HEK293 (cell line): ENCODE results near the gene PPP1R3E.

ENCODE experiments used
- BCL11B ChIP-seq: fragments of 450-650 bp; formaldehyde crosslinking; IDR thresholded peaks from 2 replicates; pipeline ENCODE4 v1.5.1; 2016; ENCODE audit warnings: low read depth, missing biosample characterization, missing genetic modification characterization
- GLIS1 ChIP-seq: fragments of 450-650 bp; formaldehyde crosslinking; IDR thresholded peaks from 2 replicates; pipeline ENCODE4 v1.5.1; 2016; ENCODE audit warnings: missing biosample characterization, missing genetic modification characterization
- GLIS2 ChIP-seq: fragments of 450-650 bp; formaldehyde crosslinking; IDR thresholded peaks from 2 replicates; pipeline ENCODE4 v1.5.1; 2016; ENCODE audit warnings: missing biosample characterization, missing genetic modification characterization
- HOXC10 ChIP-seq: sonication (generic); formaldehyde crosslinking; IDR thresholded peaks from 2 replicates; pipeline ENCODE4 v1.8.1; 2023; ENCODE audit warnings: mild to moderate bottlenecking, missing genetic modification reagents
- KLF1 ChIP-seq: fragments of 450-650 bp; formaldehyde crosslinking; IDR thresholded peaks from 2 replicates; pipeline ENCODE4 v1.5.1; 2016; ENCODE audit warnings: missing biosample characterization, missing genetic modification characterization
- KLF16 ChIP-seq: fragments of 450-650 bp; formaldehyde crosslinking; IDR thresholded peaks from 2 replicates; pipeline ENCODE4 v1.5.1; 2017; ENCODE audit warnings: missing biosample characterization, missing genetic modification characterization
- SCRT1 ChIP-seq: fragments of 450-650 bp; formaldehyde crosslinking; IDR thresholded peaks from 2 replicates; pipeline ENCODE4 v1.5.1; 2016; ENCODE audit warnings: missing biosample characterization, missing genetic modification characterization, borderline replicate concordance
- TCF7L2 ChIP-seq: IDR thresholded peaks from 2 replicates; pipeline ENCODE4 v1.6.1; 2011; ENCODE audit warnings: low read depth, mild to moderate bottlenecking, inconsistent platforms, low read length, moderate library complexity, borderline replicate concordance
- ZBTB20 ChIP-seq: fragments of 450-650 bp; formaldehyde crosslinking; IDR thresholded peaks from 2 replicates; pipeline ENCODE4 v1.5.1; 2016; ENCODE audit warnings: missing biosample characterization, missing genetic modification characterization
- ZBTB21 ChIP-seq: fragments of 450-650 bp; formaldehyde crosslinking; IDR thresholded peaks from 2 replicates; pipeline ENCODE4 v1.5.1; 2017; ENCODE audit warnings: missing biosample characterization, missing genetic modification characterization
- ZBTB6 ChIP-seq: fragments of 450-650 bp; formaldehyde crosslinking; IDR thresholded peaks from 2 replicates; pipeline ENCODE4 v1.5.1; 2017; ENCODE audit warnings: missing biosample characterization, missing genetic modification characterization
- ZBTB7A ChIP-seq: fragments of 450-650 bp; formaldehyde crosslinking; IDR thresholded peaks from 2 replicates; pipeline ENCODE4 v1.5.1; 2016; ENCODE audit warnings: low read depth, missing biosample characterization, missing genetic modification characterization
- ZFP37 ChIP-seq: fragments of 450-650 bp; formaldehyde crosslinking; IDR thresholded peaks from 2 replicates; pipeline ENCODE4 v1.5.1; 2016; ENCODE audit warnings: missing biosample characterization, missing genetic modification characterization
- ZIC2 ChIP-seq: fragments of 450-650 bp; formaldehyde crosslinking; IDR thresholded peaks from 2 replicates; pipeline ENCODE4 v1.5.1; 2016; ENCODE audit warnings: missing biosample characterization, missing genetic modification characterization
- ZNF10 ChIP-seq: fragments of 450-650 bp; formaldehyde crosslinking; IDR thresholded peaks from 2 replicates; pipeline ENCODE4 v1.5.1; 2017; ENCODE audit warnings: missing biosample characterization, missing genetic modification characterization
- ZNF132 ChIP-seq: fragments of 450-650 bp; formaldehyde crosslinking; IDR thresholded peaks from 2 replicates; pipeline ENCODE4 v1.5.1; 2017; ENCODE audit warnings: missing biosample characterization, missing genetic modification characterization, borderline replicate concordance
- ZNF169 ChIP-seq: fragments of 450-650 bp; formaldehyde crosslinking; IDR thresholded peaks from 2 replicates; pipeline ENCODE4 v1.5.1; 2016; ENCODE audit warnings: missing biosample characterization, missing genetic modification characterization
- ZNF19 ChIP-seq: fragments of 450-650 bp; formaldehyde crosslinking; IDR thresholded peaks from 2 replicates; pipeline ENCODE4; 2016; ENCODE audit warnings: missing biosample characterization, missing genetic modification characterization, low read depth
- ZNF2 ChIP-seq: fragments of 450-650 bp; formaldehyde crosslinking; IDR thresholded peaks from 2 replicates; pipeline ENCODE4 v1.5.1; 2016; ENCODE audit warnings: missing biosample characterization, missing genetic modification characterization
- ZNF311 ChIP-seq: fragments of 450-650 bp; formaldehyde crosslinking; IDR thresholded peaks from 2 replicates; pipeline ENCODE4 v1.5.1; 2017; ENCODE audit warnings: missing biosample characterization, missing genetic modification characterization, borderline replicate concordance
- ZNF324 ChIP-seq: fragments of 450-650 bp; formaldehyde crosslinking; IDR thresholded peaks from 2 replicates; pipeline ENCODE4 v1.5.1; 2016; ENCODE audit warnings: missing biosample characterization, missing genetic modification characterization
- ZNF335 ChIP-seq: fragments of 450-650 bp; formaldehyde crosslinking; conservative IDR thresholded peaks from 2 replicates; pipeline ENCODE4 v1.5.1; 2016; ENCODE audit warnings: missing biosample characterization, missing genetic modification characterization
- ZNF350 ChIP-seq: fragments of 450-650 bp; formaldehyde crosslinking; IDR thresholded peaks from 2 replicates; pipeline ENCODE4 v1.5.0; 2017; ENCODE audit warnings: missing biosample characterization, mild to moderate bottlenecking, missing genetic modification characterization
- ZNF366 ChIP-seq: fragments of 450-650 bp; formaldehyde crosslinking; conservative IDR thresholded peaks from 2 replicates; pipeline ENCODE4 v1.5.1; 2016; ENCODE audit warnings: missing biosample characterization, missing genetic modification characterization
- ZNF510 ChIP-seq: fragments of 450-650 bp; formaldehyde crosslinking; IDR thresholded peaks from 2 replicates; pipeline ENCODE4 v1.5.1; 2018; ENCODE audit warnings: mild to moderate bottlenecking, missing genetic modification characterization, missing biosample characterization; ENCODE audit not compliant: insufficient replicate concordance
- ZNF555 ChIP-seq: fragments of 450-650 bp; formaldehyde crosslinking; conservative IDR thresholded peaks from 2 replicates; pipeline ENCODE4 v1.5.1; 2017; ENCODE audit warnings: missing biosample characterization, mild to moderate bottlenecking, missing genetic modification characterization, inconsistent platforms
- ZNF585B ChIP-seq: fragments of 450-650 bp; formaldehyde crosslinking; IDR thresholded peaks from 2 replicates; pipeline ENCODE4 v1.5.1; 2016; ENCODE audit warnings: missing biosample characterization, missing genetic modification characterization
- ZNF596 ChIP-seq: fragments of 450-650 bp; IDR thresholded peaks from 2 replicates; pipeline ENCODE4 v1.5.0; 2018; ENCODE audit warnings: missing biosample characterization, mild to moderate bottlenecking, missing genetic modification characterization, moderate library complexity
- ZNF610 ChIP-seq: fragments of 450-650 bp; formaldehyde crosslinking; IDR thresholded peaks from 2 replicates; pipeline ENCODE4 v1.5.1; 2016; ENCODE audit warnings: missing biosample characterization, missing genetic modification characterization, borderline replicate concordance
- ZNF629 ChIP-seq: fragments of 450-650 bp; formaldehyde crosslinking; IDR thresholded peaks from 2 replicates; pipeline ENCODE4 v1.5.1; 2017; ENCODE audit warnings: missing biosample characterization, missing genetic modification characterization
- ZSCAN16 ChIP-seq: fragments of 450-650 bp; formaldehyde crosslinking; IDR thresholded peaks from 2 replicates; pipeline ENCODE4 v1.5.1; 2016; ENCODE audit warnings: missing biosample characterization, missing genetic modification characterization
- TF ChIP-seq, protein P1 (sequence below): fragments of 450-650 bp; formaldehyde crosslinking; IDR thresholded peaks from 2 replicates; pipeline ENCODE4 v1.5.1; 2017; ENCODE audit warnings: missing biosample characterization, mild to moderate bottlenecking, missing genetic modification characterization, moderate library complexity
- TF ChIP-seq, protein P2 (sequence below): fragments of 450-650 bp; formaldehyde crosslinking; IDR thresholded peaks from 2 replicates; pipeline ENCODE4 v1.5.1; 2016; ENCODE audit warnings: missing biosample characterization, missing genetic modification characterization
- TF ChIP-seq, protein P3 (sequence below): fragments of 450-650 bp; formaldehyde crosslinking; IDR thresholded peaks from 2 replicates; pipeline ENCODE4 v1.5.1; 2016; ENCODE audit warnings: missing biosample characterization, missing genetic modification characterization
- TF ChIP-seq, protein P4 (sequence below): fragments of 450-650 bp; formaldehyde crosslinking; IDR thresholded peaks from 2 replicates; pipeline ENCODE4 v1.5.1; 2016; ENCODE audit warnings: missing biosample characterization, missing genetic modification characterization, borderline replicate concordance

The PPP1R3E gene

GRCh38 chr14:23301969-23302289 lies 730 bp downstream of the PPP1R3E start (continued):
- TF ChIP-seq, protein P1, sequence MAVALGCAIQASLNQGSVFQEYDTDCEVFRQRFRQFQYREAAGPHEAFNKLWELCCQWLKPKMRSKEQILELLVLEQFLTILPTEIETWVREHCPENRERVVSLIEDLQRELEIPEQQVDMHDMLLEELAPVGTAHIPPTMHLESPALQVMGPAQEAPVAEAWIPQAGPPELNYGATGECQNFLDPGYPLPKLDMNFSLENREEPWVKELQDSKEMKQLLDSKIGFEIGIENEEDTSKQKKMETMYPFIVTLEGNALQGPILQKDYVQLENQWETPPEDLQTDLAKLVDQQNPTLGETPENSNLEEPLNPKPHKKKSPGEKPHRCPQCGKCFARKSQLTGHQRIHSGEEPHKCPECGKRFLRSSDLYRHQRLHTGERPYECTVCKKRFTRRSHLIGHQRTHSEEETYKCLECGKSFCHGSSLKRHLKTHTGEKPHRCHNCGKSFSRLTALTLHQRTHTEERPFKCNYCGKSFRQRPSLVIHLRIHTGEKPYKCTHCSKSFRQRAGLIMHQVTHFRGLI (tag by site-specific recombination): peak; percentile 38; the same call in 1 of the 2 replicates
- TF ChIP-seq ZBTB6 (tag by site-specific recombination) (0 out of 2 replicates have a peak, but pooled peaks have one; percentile 40), ZNF324 (tag by site-specific recombination) (peak; percentile 88), ZBTB21 (tag by site-specific recombination) (0 out of 2 replicates have a peak, but pooled peaks have one; percentile 16), GLIS1 (tag by site-specific recombination) (peak; percentile 81), ZSCAN16 (tag by site-specific recombination) (no peak), ZNF629 (tag by site-specific recombination) (peak; percentile 8; the same call in 1 of the 2 replicates), ZNF19 (tag by site-specific recombination) (no peak), ZNF610 (peak; percentile 63; the same call in 1 of the 2 replicates), ZFP37 (tag by site-specific recombination) (no peak), KLF1 (peak; percentile 65), TCF7L2 (no peak), BCL11B (peak; percentile 67; the same call in 1 of the 2 replicates), SCRT1 (tag by site-specific recombination) (no peak), KLF16 (tag by site-specific recombination) (peak; percentile 92), ZNF311 (tag by site-specific recombination) (no peak), ZNF2 (tag by site-specific recombination) (peak; percentile 88), ZBTB20 (tag by site-specific recombination) (peak; percentile 94), GLIS2 (peak; percentile 94), ZNF510 (tag by site-specific recombination) (no peak), ZBTB7A (tag by site-specific recombination) (peak; percentile 96), HOXC10 (CRISPR knock-in tag) (no peak), ZNF555 (tag by site-specific recombination) (no peak), ZIC2 (tag by site-specific recombination) (peak; percentile 63), ZNF366 (tag by site-specific recombination) (no peak), ZNF335 (tag by site-specific recombination) (0 out of 2 replicates have a peak, but pooled peaks have one; percentile 44), ZNF585B (tag by site-specific recombination) (no peak), ZNF132 (tag by site-specific recombination) (no peak), ZNF169 (tag by site-specific recombination) (no peak), ZNF10 (tag by site-specific recombination) (0 out of 2 replicates have a peak, but pooled peaks have one; percentile 12), ZNF596 (tag by site-specific recombination) (no peak), ZNF350 (tag by site-specific recombination) (no peak)
- TF ChIP-seq, protein P2, sequence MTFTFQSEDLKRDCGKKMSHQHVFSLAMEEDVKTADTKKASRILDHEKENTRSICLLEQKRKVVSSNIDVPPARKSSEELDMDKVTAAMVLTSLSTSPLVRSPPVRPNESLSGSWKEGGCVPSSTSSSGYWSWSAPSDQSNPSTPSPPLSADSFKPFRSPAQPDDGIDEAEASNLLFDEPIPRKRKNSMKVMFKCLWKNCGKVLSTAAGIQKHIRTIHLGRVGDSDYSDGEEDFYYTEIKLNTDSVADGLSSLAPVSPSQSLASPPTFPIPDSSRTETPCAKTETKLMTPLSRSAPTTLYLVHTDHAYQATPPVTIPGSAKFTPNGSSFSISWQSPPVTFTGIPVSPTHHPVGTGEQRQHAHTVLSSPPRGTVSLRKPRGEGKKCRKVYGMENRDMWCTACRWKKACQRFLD: peak; percentile 89
- TF ChIP-seq, protein P3, sequence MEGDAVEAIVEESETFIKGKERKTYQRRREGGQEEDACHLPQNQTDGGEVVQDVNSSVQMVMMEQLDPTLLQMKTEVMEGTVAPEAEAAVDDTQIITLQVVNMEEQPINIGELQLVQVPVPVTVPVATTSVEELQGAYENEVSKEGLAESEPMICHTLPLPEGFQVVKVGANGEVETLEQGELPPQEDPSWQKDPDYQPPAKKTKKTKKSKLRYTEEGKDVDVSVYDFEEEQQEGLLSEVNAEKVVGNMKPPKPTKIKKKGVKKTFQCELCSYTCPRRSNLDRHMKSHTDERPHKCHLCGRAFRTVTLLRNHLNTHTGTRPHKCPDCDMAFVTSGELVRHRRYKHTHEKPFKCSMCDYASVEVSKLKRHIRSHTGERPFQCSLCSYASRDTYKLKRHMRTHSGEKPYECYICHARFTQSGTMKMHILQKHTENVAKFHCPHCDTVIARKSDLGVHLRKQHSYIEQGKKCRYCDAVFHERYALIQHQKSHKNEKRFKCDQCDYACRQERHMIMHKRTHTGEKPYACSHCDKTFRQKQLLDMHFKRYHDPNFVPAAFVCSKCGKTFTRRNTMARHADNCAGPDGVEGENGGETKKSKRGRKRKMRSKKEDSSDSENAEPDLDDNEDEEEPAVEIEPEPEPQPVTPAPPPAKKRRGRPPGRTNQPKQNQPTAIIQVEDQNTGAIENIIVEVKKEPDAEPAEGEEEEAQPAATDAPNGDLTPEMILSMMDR (tag by site-specific recombination): peak; percentile 12; the same call in 1 of the 2 replicates
- TF ChIP-seq, protein P4, sequence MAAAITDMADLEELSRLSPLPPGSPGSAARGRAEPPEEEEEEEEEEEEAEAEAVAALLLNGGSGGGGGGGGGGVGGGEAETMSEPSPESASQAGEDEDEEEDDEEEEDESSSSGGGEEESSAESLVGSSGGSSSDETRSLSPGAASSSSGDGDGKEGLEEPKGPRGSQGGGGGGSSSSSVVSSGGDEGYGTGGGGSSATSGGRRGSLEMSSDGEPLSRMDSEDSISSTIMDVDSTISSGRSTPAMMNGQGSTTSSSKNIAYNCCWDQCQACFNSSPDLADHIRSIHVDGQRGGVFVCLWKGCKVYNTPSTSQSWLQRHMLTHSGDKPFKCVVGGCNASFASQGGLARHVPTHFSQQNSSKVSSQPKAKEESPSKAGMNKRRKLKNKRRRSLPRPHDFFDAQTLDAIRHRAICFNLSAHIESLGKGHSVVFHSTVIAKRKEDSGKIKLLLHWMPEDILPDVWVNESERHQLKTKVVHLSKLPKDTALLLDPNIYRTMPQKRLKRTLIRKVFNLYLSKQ (tag by site-specific recombination): no peak
